ENCODE data around the gene TMEM167A. TPM values are rescaled to one million over a fixed set of nuclear protein-coding genes. Genes with fewer than 3 reads are reported as not detected.

The TMEM167A gene
- total and polyA plus RNA-seq, 2 of the 4 experiments (the other 2 are of a cell fraction) = 34.6 to 45.1 TPM

- no peak overlapping the region for H3K27ac ChIP-seq (ENCODE audit: insufficient read depth, low read length)
- no peaks in the 10 kb centered on the region for H3K9me3 ChIP-seq (ENCODE audit: control insufficient read depth, insufficient read depth, low read length)
- H3K27me3 ChIP-seq (ENCODE audit: control insufficient read depth, insufficient read depth, low read length) = no peaks in the 10 kb centered on the region
- ChIA-PET CTCF (no interaction called here), POLR2A (ENCODE audit: unreplicated experiment) (no interaction called here)
- no peak for DNase-seq
- no TSS peak for BruUV-seq (replicated peaks)
- H3K4ac ChIP-seq (ENCODE audit: low read depth, low read length) = no peak overlapping the region
- no peaks in the 10 kb centered on the region for H3K36me3 ChIP-seq (ENCODE audit: control insufficient read depth, insufficient read depth, low read length)
- H3K9me1 ChIP-seq (ENCODE audit: insufficient read depth, low read length) = no peaks in the 10 kb centered on the region
- no peak overlapping the region for H2AFZ ChIP-seq (replicated peaks; ENCODE audit: low read length, poor library complexity)
- H3K4me2 ChIP-seq (ENCODE audit: low read depth, low read length) = no peak overlapping the region
- H2AK5ac ChIP-seq (ENCODE audit: low read depth, low read length) = no peak overlapping the region
- no peak overlapping the region for H4K5ac ChIP-seq (ENCODE audit: low read depth, low read length)
- dilution Hi-C loops (cut with HindIII; ENCODE audit: low sequenced_read_pairs, unreplicated experiment) (no loop called here), intact Hi-C loops (cut with micrococcal nuclease) (no loop called here), in situ Hi-C loops (cut with MboI; ENCODE audit: low sequenced_read_pairs) (no loop called here)
- no peak overlapping the region for H3K23ac ChIP-seq (ENCODE audit: low read depth, low read length)
- H3K14ac ChIP-seq (replicated peaks; ENCODE audit: low read depth, low read length) = no peak overlapping the region
- peaks cover 2% of the 10 kb centered on the region for H3K4me1 ChIP-seq (ENCODE audit: control insufficient read depth, insufficient read depth, low read length)
- H4K20me1 ChIP-seq (ENCODE audit: insufficient read depth, low read length) = no peaks in the 10 kb centered on the region
- no peak overlapping the region for H2BK5ac ChIP-seq (ENCODE audit: low read depth, low read length, poor library complexity, severe bottlenecking)
- no peak overlapping the region for H4K8ac ChIP-seq (ENCODE audit: low read depth in 2 of 2, low read length in 2 of 2)
- H2AK9ac ChIP-seq (replicated peaks; ENCODE audit: low read depth, low read length, poor library complexity) = no peak overlapping the region
- WGBS, 2 experiments (ENCODE audit: extremely low coverage in 2 of 2, insufficient read length in 1 of 2) = 70% methylated on average over 2 of the region's 2 CpGs; no CpG with 5 or more reads in 1 of the 2 experiments
- no peak overlapping the region for H2BK120ac ChIP-seq (ENCODE audit: low read depth, low read length)
- H3K79me1 ChIP-seq (ENCODE audit: low read depth in 1 of 2, low read length in 2 of 2) = no peaks in the 10 kb centered on the region
- no peak overlapping the region for H3K18ac ChIP-seq (ENCODE audit: low read depth, low read length)
- no peak overlapping the region for H3K56ac ChIP-seq (ENCODE audit: extremely low read depth, insufficient read depth, low read length)
- no peak overlapping the region for H3K9ac ChIP-seq (ENCODE audit: low read depth, low read length)
- TF ChIP-seq CTCF (conservative IDR thresholded peaks at IDR 0.05; ENCODE audit: low read depth, low read length) = no peak
- no peak for TF ChIP-seq POLR2A (IDR thresholded peaks at IDR 0.05; ENCODE audit: low read depth, low read length)
- no peak for TF ChIP-seq CHD1 (IDR thresholded peaks at IDR 0.05; ENCODE audit: low read depth, low read length)
- no peak for TF ChIP-seq SMC3 (IDR thresholded peaks at IDR 0.05; ENCODE audit: low read depth, low read length)
- TF ChIP-seq BHLHE40 (IDR thresholded peaks at IDR 0.05; ENCODE audit: low read depth, low read length) = no peak
- no peak for TF ChIP-seq ELK1 (IDR thresholded peaks at IDR 0.05; ENCODE audit: borderline replicate concordance, low read depth, low read length)
- TF ChIP-seq FOS (IDR thresholded peaks at IDR 0.05; ENCODE audit: low read depth, low read length) = no peak
- TF ChIP-seq RAD21 (IDR thresholded peaks at IDR 0.05; ENCODE audit: low read length) = no peak
- no peak for TF ChIP-seq CEBPB (IDR thresholded peaks at IDR 0.05; ENCODE audit: low read depth, low read length)
- no peak for TF ChIP-seq NFE2L2 (IDR thresholded peaks at IDR 0.05; ENCODE audit: low read depth, low read length)
- TF ChIP-seq USF2 (IDR thresholded peaks at IDR 0.05; ENCODE audit: low read depth, low read length) = no peak
- TF ChIP-seq MXI1 (IDR thresholded peaks at IDR 0.05; ENCODE audit: borderline replicate concordance, low read depth, low read length) = no peak
- no peak for TF ChIP-seq MAZ (IDR thresholded peaks at IDR 0.05; ENCODE audit: borderline replicate concordance, low read depth, low read length)
- TF ChIP-seq MAFK (IDR thresholded peaks at IDR 0.05; ENCODE audit: low read depth, low read length) = no peak
- no peak for TF ChIP-seq RCOR1 (IDR thresholded peaks at IDR 0.05; ENCODE audit: insufficient replicate concordance, low read length)
- TF ChIP-seq RFX5 (IDR thresholded peaks at IDR 0.05; ENCODE audit: low read depth, low read length) = no peak
- H4K91ac ChIP-seq (ENCODE audit: insufficient read depth, low read depth, low read length) = no peak overlapping the region
- H3K4me3 ChIP-seq (ENCODE audit: insufficient read depth, low read depth, low read length) = no peak overlapping the region
- ATAC-seq (ENCODE audit: low read depth) = no peak
- no peak overlapping the region for H2BK20ac ChIP-seq (ENCODE audit: low read depth, low read length)
- no peak overlapping the region for H2BK15ac ChIP-seq (ENCODE audit: low read depth, low read length)
These were observed 50.7 kb downstream of the TMEM167A start for GRCh38 chr5:83026516-83026915.

All from IMR-90 (cell line).